Neuronal stem cell (in vitro differentiated cells): ENCODE measurements around the gene CEP170B.

Experiments used
- DNase-seq: peaks from one replicate; pipeline ENCODE4 v3.0.0-alpha.2; 2013; ENCODE audit warnings: low spot score
- H2AFZ ChIP-seq: one replicate; pipeline ENCODE4 v1.6.1; 2013; ENCODE audit warnings: mild to moderate bottlenecking, low read length, inconsistent platforms
- H2AK5ac ChIP-seq: 2 replicates; pipeline ENCODE4 v1.6.1; 2013; ENCODE audit warnings: low read depth, mild to moderate bottlenecking, inconsistent platforms, low read length, moderate library complexity, mixed read lengths
- H2BK120ac ChIP-seq: 2 replicates; pipeline ENCODE4 v1.6.1; 2013; ENCODE audit warnings: low read depth, mild to moderate bottlenecking, inconsistent platforms, low read length, moderate library complexity, mixed read lengths
- H2BK12ac ChIP-seq: one replicate; pipeline ENCODE4 v1.6.1; 2013; ENCODE audit warnings: low read length, inconsistent platforms
- H2BK15ac ChIP-seq: 2 replicates; pipeline ENCODE4 v1.6.1; 2013; ENCODE audit warnings: mild to moderate bottlenecking, low read length, inconsistent platforms, mixed read lengths
- H2BK5ac ChIP-seq: one replicate; pipeline ENCODE4 v1.6.1; 2013; ENCODE audit warnings: inconsistent platforms, mild to moderate bottlenecking, low read length, moderate library complexity
- H3K14ac ChIP-seq: one replicate; pipeline ENCODE4 v1.6.1; 2013; ENCODE audit warnings: low read length, inconsistent platforms
- H3K18ac ChIP-seq: 2 replicates; pipeline ENCODE4 v1.6.1; 2013; ENCODE audit warnings: low read length, inconsistent platforms
- H3K23ac ChIP-seq: 2 replicates; pipeline ENCODE4 v1.6.1; 2013; ENCODE audit warnings: low read depth, mild to moderate bottlenecking, mixed read lengths, low read length, inconsistent platforms; ENCODE audit not compliant: poor library complexity
- H3K27ac ChIP-seq: replicated peaks from 3 replicates; pipeline ENCODE4 v1.5.1; 2013; ENCODE audit warnings: low read length, inconsistent platforms
- H3K27me3 ChIP-seq, 3 experiments: 2 replicates each; pipeline ENCODE4 v1.6.1; 2013; ENCODE audit warnings: low read length in 3 of 3, mild to moderate bottlenecking in 2 of 3, inconsistent platforms in 1 of 3, low read depth in 1 of 3, mixed read lengths in 1 of 3, moderate library complexity in 1 of 3; ENCODE audit not compliant: control insufficient read depth in 3 of 3, insufficient read depth in 3 of 3
- H3K36me3 ChIP-seq, 2 donors: replicated peaks in 1 of 2; 2 replicates each; pipeline ENCODE4 v1.6.1; 2013; ENCODE audit warnings: low read length in 2 of 2; ENCODE audit not compliant: control insufficient read depth in 2 of 2, insufficient read depth in 2 of 2
- H3K4ac ChIP-seq: 2 replicates; pipeline ENCODE4 v1.6.1; 2013; ENCODE audit warnings: inconsistent platforms, mild to moderate bottlenecking, low read length, moderate library complexity
- H3K4me1 ChIP-seq, 2 donors: 1 replicate in 1 of 2; 2 replicates in 1 of 2; pipeline ENCODE4 v1.6.1; 2013; ENCODE audit warnings: low read length in 2 of 2, low read depth in 1 of 2; ENCODE audit not compliant: control insufficient read depth in 2 of 2, insufficient read depth in 1 of 2
- H3K4me2 ChIP-seq: one replicate; pipeline ENCODE4 v1.6.1; 2013; ENCODE audit warnings: mild to moderate bottlenecking, low read length, inconsistent platforms; ENCODE audit not compliant: insufficient read depth, poor library complexity, severe bottlenecking
- H3K4me3 ChIP-seq, 2 donors: 2 replicates each; pipeline ENCODE4 v1.5.1; 2013; ENCODE audit warnings: low read length in 2 of 2, mild to moderate bottlenecking in 2 of 2, inconsistent platforms in 1 of 2, moderate library complexity in 1 of 2
- H3K79me1 ChIP-seq: one replicate; pipeline ENCODE4 v1.6.1; 2013; ENCODE audit warnings: low read depth, mild to moderate bottlenecking, inconsistent platforms, low read length, moderate library complexity
- H3K9ac ChIP-seq: one replicate; pipeline ENCODE4 v1.6.1; 2013; ENCODE audit warnings: mild to moderate bottlenecking, low read depth, low read length, inconsistent platforms; ENCODE audit not compliant: poor library complexity
- H3K9me3 ChIP-seq, 2 donors: replicated peaks in 1 of 2; 2 replicates each; pipeline versions ENCODE3 to v1.6.1; 2013; ENCODE audit warnings: low read length in 2 of 2, mild to moderate bottlenecking in 2 of 2, inconsistent platforms in 1 of 2, low read depth in 1 of 2, mixed read lengths in 1 of 2, moderate library complexity in 1 of 2; ENCODE audit not compliant: control insufficient read depth in 2 of 2, insufficient read depth in 1 of 2
- H4K8ac ChIP-seq: one replicate; pipeline ENCODE4 v1.6.1; 2013; ENCODE audit warnings: low read depth, mild to moderate bottlenecking, inconsistent platforms, low read length, moderate library complexity
- H4K91ac ChIP-seq: one replicate; pipeline ENCODE4 v1.6.1; 2013; ENCODE audit warnings: low read length, low read depth, mild to moderate bottlenecking, inconsistent platforms; ENCODE audit not compliant: poor library complexity
- WGBS, 2 donors: extraction: QIAGEN DNeasy Blood & Tissue Kit; methylation state at CpG; one replicate each; pipeline ENCODE4 v1.1.7; 2013; ENCODE audit warnings: missing lambda C conversion rate in 2 of 2, mixed read lengths in 1 of 2; ENCODE audit not compliant: insufficient read length in 2 of 2, insufficient replicate concordance in 1 of 2; ENCODE audit errors: extremely low coverage in 2 of 2; 5-methylcytosine and 5-hydroxymethylcytosine counted together

The CEP170B gene

DNA sequence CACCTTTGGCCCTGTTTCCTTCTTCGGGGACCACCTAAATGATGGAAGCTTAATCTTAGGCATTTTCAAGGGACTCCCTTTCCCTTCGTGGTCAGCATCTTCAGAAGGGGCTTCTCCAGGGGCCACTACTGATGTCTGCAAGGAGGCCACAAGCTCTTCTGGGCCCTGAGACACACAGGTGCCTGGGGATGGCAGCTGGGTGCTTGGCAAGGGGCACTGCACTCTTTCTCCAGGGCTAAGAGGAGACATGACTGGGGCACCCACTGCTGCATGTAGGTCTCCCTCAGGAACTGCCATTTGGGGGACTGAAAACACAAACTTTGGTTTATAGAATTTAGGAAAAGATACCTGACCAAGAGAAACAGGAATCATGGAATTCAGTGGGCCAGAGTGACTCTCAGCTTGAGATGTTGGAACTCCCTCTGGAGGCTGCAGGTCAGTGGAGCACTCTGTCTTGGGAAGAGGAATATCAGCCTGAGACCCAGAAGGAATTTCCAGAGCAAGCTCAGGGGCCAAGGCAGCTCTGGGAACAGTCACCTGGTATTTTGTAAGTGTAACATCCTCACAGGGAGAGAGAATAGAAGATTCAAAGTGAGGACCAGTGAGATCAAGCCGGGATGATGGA lies 75.6 kb downstream of the CEP170B start:
- Histone ChIP-seq H3K27ac (no peak overlapping the region), H3K9me3 (no peaks in the 10 kb centered on the region), H3K14ac (no peak overlapping the region), H2AK5ac (no peak overlapping the region), H2BK5ac (no peak overlapping the region), H3K23ac (peak overlapping the region; percentile 35), H3K79me1 (peaks cover 1% of the 10 kb centered on the region), H3K4me3 (no peak overlapping the region), H3K18ac (no peak overlapping the region), H4K8ac (no peak overlapping the region), H3K4me2 (no peak overlapping the region), H2BK15ac (no peak overlapping the region), H3K36me3 (no peaks in the 10 kb centered on the region), H2AFZ (no peak overlapping the region), H2BK120ac (no peak overlapping the region), H3K9ac (no peak overlapping the region), H2BK12ac (no peak overlapping the region), H4K91ac (no peak overlapping the region), H3K27me3 (peaks cover 0 to 50% (median 6%) of the 10 kb centered on the region in 3 experiments), H3K4ac (no peak overlapping the region), H3K4me1 (peaks cover 0 to 2% of the 10 kb centered on the region in 2 donors)
- DNase-seq, result no peak
- no CpG with 5 or more reads among the region's 3 CpGs for WGBS, 2 donors

GRCh38 chr14:104941508-104942365 lies 76.7 kb downstream of the CEP170B start:
- H3K4ac ChIP-seq, result no peak overlapping the region
- H2BK120ac ChIP-seq, result no peak overlapping the region
- H3K27me3 ChIP-seq, result peaks cover 0 to 42% (median 6%) of the 10 kb centered on the region in 3 experiments
- no peaks in the 10 kb centered on the region for H3K9me3 ChIP-seq
- H3K14ac ChIP-seq, result no peak overlapping the region
- no peak for DNase-seq
- H3K4me2 ChIP-seq, result no peak overlapping the region
- peaks cover 1% of the 10 kb centered on the region for H3K79me1 ChIP-seq
- peak overlapping the region; percentile 9 for H3K9ac ChIP-seq
- H4K91ac ChIP-seq, result no peak overlapping the region
- no peak overlapping the region for H2AK5ac ChIP-seq
- H2AFZ ChIP-seq, result no peak overlapping the region
- no CpG with 5 or more reads among the region's 26 CpGs for WGBS, 2 donors
- no peak overlapping the region for H2BK15ac ChIP-seq
- H4K8ac ChIP-seq, result no peak overlapping the region
- no peak overlapping the region for H2BK12ac ChIP-seq
- no peak overlapping the region for H3K18ac ChIP-seq
- H2BK5ac ChIP-seq, result no peak overlapping the region
- H3K4me1 ChIP-seq, result peaks cover 0 to 2% of the 10 kb centered on the region in 2 donors
- no peak overlapping the region for H3K4me3 ChIP-seq
- H3K27ac ChIP-seq, result no peak overlapping the region
- H3K23ac ChIP-seq, result no peak overlapping the region
- no peaks in the 10 kb centered on the region for H3K36me3 ChIP-seq

DNA sequence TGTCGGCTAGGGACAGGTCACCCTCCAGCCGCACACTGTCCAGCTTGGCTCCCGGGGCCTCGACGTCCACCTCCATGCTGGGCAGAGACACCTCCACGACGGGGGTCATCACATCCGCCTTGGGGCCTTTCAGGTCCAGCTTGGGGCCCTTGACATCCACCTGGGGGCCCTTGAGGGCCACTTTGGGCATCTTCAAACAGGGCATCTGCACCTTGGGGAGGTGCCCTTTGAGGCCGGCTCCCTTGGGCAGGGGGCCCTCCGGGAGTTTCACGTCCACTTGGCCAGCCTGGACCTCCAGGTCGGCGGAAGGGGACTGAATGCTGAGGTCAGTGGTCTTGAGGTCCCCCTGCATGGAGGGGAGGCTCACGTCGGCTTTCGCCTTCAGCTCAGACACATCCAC lies 77.5 kb downstream of the CEP170B start:
- no peak overlapping the region for H2AFZ ChIP-seq
- no CpG with 5 or more reads among the region's 16 CpGs for WGBS, 2 donors

More for the DNA sequence above, 77.5 kb downstream of the CEP170B start:
- no peak overlapping the region for H3K9ac ChIP-seq
- H3K4me3 ChIP-seq, result no peak overlapping the region
- no peak overlapping the region for H3K23ac ChIP-seq
- no peak overlapping the region for H4K8ac ChIP-seq
- no peaks in the 10 kb centered on the region for H3K9me3 ChIP-seq
- H3K4ac ChIP-seq, result no peak overlapping the region
- H3K27ac ChIP-seq, result no peak overlapping the region
- H3K36me3 ChIP-seq, result no peaks in the 10 kb centered on the region
- H2BK15ac ChIP-seq, result no peak overlapping the region
- peaks cover 0 to 2% of the 10 kb centered on the region in 2 donors for H3K4me1 ChIP-seq
- H2BK120ac ChIP-seq, result no peak overlapping the region
- H3K79me1 ChIP-seq, result peaks cover 1% of the 10 kb centered on the region
- peaks cover 0 to 35% (median 3%) of the 10 kb centered on the region in 3 experiments for H3K27me3 ChIP-seq
- no peak overlapping the region for H3K4me2 ChIP-seq
- H2BK5ac ChIP-seq, result no peak overlapping the region
- H3K18ac ChIP-seq, result no peak overlapping the region
- no peak overlapping the region for H3K14ac ChIP-seq
- H2AK5ac ChIP-seq, result no peak overlapping the region
- DNase-seq, result no peak
- H2BK12ac ChIP-seq, result no peak overlapping the region
- H4K91ac ChIP-seq, result no peak overlapping the region
